NCI-H2081 treated with DMSO at 0.1 percent for 48 hours (cell line): ENCODE results near the gene ADAMTS13.

Experiments
- DNase-seq: peaks from one replicate; lab custom pipeline; 2025; lab: John Stamatoyannopoulos, UW

ADAMTS13 gene

DNA sequence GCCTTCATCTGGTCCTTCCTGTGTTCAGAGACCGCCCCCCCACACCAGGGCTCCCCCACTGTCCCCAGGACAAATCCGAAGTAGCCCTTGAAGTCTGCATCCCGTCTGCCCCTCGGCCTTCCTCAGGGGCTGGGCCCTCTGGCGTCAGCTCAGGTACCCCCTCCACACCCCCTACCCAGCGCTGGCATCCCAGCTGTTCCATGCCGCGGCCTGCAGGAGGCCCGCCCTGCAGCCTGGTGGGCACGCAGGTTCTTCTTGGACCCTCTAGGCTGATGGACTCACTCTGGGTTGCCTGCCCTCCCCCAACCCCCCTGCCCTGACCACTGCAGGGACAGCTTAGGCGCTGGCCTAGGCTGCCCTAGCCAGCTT, 50.1 kb downstream of the ADAMTS13 start:
- DNase-seq: no peak

DNA sequence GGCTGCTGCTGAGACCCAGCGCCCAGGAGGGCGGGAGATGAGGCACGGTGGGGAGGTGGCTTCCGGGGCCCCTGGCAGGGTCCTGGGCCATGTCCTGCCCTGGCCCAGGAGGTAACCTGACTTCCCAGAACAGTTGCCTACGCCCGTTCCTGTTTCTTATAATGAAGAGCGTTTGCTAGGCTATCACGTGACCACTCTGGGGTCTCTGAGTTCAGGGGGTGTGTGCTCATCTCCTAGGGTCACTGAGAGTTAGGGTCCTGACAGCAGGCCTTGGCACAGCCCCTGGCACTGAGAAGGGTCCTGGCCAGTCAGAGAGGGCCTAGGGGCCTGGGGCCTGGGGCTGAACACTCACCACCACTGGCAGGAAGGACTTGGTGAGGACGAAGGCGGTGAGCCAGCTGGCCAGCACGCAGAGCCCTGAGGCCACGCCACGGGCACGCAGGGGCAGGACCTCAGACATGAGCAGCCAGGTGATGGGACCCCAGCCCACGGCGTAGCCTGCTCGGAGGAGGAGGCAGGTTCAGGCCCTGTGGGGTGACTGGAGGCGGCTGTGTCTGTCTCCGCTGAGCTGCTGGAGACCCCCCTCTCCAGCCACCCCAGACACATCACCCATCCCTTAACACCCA, 50.7 kb downstream of the ADAMTS13 start:
- DNase-seq: no peak

DNA sequence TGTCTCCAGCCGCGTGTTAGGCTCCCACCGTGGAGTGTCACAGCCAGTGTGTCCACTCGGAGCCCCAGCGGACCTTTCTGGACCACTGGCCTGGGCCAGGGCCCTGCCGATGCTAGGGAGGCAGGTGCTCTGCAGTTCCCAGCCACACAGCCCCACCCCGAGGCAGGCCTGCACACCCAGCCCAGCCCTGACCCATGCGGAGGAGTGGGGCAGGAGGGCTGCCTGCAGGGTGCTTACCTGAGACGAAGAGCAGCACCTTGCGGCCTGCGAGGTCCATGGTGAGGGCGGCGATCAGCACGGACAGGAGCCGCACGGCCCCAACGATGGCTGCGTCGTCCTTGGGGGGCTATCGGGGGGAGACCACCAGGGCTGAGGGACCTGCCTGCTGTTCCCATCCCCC, 51.6 kb downstream of the ADAMTS13 start:
- no peak for DNase-seq

DNA sequence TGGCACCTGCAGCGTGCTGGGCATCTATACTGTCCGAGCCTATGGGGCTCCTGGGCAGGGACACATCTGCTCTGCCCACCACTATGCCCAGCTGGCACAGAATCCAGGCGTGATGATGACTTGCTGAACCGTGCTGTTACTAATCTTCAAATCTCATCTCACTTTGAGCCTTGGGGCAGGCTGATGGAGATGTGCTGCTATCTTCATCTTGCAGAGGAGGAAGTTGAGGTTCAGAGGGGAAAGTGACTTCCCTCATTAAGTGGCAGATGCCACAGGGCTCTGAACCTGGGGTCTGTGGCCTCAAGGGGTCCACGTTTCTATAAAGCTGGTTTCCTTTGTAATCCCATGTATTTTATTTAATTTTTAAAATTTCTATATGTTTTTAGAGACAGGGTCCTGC, 52.0 kb downstream of the ADAMTS13 start:
- DNase-seq: no peak

- no peak for DNase-seq
These were observed 52.7 kb downstream of the ADAMTS13 start for GRCh38 chr9:133474853-133475252.

DNA sequence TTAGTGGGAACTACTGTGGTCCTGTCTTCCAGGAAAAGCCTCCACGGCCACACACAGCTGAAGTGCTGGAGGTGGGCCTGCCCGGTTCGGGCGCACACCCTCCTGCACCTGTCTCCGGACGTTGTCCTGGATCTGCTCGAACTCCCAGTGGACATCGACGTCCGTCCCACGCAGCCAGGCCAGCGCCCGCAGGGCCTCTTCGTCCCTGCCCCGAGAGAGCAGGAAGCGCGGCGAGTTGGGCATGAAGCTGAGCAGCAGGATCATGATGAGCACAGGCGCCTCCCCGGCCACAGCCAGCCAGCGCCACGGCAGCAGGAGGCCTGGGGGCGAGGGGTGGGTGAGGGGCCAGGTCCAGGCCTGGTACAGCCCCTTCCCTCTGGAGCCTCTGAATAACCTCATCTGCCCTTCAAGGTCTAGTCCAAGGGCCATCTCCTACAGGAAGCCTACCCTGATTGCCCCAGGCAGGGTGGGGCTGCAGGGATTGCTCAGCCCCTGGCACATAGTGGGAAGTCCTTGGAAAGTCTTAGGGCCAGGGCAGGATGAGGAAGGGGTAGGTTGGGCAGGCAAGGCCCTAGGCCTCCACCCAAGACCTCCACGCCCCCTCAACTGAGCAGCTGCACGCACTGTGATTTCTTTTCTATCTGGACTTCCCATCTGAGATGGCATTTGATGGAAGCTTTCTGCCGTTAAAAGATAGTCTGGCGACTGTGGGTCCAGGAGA, 53.3 kb downstream of the ADAMTS13 start:
- DNase-seq: no peak

DNA sequence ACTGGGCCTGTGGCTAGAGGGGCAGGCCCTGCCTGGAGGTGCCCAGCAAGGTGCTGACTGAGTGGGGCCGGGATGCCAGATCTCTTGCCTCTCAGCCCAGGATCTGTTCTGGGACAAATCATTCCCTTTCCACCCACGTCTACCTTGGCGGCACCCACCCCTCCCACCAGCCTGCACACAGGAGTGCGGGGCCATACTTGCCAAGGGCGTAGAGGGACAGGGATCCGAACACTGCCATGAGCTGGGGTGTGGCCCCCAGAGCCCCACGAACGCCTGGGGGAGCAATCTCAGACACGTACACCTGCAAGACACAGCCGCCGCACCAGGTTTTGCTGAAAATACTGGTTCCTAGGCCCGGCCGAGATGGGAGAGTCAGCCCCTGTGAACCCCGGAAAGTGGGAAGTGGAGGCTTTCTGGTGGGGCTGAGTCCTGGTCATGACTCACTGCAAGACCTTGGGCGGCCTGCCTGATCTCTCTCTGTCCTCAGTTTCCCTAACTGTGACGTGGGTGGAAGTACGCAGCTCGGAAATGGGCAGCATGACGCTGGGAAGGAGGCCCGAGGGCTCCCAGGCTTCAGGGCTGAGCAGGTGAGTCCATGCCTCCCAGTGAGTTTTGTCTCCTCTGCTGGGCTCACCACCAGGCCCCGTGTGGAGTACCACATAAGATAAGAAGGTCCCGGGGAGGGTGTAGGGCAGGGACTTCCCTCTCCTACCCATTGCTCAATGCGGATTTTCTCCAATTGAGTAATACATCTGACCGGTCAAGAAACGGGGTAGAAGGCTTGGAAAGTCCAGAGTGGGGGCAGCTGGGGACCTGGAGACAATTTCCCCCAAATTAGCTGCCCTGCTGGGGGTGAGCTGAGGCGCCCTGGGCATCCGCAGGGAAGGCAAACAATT, 54.1 kb downstream of the ADAMTS13 start:
- DNase-seq: no peak

GRCh38 chr9:133476941-133477340, 54.8 kb downstream of the ADAMTS13 start:
- DNase-seq: no peak

DNA sequence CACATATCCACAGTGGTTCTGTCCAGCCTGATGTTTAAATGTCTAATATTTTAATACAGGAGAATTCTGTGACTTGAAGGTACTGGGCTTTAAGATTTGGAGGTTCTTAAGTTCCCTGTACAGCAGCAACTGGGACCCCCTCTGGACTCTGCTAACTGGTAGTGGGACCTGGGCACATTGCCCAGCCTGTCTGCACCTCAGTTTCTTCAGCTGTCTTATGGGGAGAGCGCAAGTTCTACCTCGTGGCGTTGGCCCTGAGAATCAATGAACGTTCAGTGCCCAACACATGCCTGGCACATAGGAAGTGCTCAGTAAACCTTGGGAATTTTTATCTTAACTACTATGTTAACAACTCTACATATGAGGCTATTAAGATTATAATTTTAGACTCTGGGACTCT, 55.3 kb downstream of the ADAMTS13 start:
- DNase-seq: no peak

DNA sequence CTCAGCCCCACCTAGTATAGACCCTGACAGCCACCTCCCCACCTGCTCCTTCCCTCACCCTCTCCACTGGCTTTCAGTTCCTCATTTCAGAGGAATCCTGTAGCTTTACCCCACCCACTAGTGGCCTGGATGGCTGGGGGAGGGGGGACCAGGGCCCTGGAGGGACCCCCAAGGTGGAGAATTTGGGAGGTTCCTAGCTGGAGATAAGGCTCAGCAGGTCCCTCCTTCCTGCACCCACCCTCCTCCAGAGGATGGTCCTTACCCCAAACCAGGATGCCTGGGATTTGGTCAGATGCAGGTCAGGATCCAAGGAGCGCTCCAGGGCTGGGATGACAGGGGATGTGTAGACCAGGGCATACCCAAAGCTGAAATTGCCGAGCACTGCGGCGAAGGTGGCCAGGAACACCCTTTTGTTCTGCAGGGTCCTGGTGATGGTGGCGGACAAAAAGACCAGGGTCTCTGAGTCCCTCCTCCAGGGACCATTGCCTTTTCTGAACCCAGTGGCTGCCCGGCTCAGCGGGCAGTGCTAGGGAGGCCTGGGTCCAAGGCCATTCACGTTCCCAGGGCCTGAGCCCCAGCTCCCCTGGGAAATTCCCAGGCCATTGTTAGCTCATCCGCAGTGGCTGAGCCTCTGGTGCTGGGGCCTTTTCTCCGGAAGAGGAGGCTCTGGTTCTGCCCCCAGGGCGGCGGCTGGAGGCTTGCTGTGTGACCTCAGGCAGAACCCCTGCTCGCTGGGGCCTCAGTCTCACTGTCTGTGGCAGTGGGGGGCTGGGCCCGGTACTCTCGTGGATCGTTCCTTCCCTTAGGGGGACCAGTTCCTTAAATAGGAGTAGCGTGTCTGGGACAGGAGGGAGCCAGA, 56.1 kb downstream of the ADAMTS13 start:
- DNase-seq: no peak

DNA sequence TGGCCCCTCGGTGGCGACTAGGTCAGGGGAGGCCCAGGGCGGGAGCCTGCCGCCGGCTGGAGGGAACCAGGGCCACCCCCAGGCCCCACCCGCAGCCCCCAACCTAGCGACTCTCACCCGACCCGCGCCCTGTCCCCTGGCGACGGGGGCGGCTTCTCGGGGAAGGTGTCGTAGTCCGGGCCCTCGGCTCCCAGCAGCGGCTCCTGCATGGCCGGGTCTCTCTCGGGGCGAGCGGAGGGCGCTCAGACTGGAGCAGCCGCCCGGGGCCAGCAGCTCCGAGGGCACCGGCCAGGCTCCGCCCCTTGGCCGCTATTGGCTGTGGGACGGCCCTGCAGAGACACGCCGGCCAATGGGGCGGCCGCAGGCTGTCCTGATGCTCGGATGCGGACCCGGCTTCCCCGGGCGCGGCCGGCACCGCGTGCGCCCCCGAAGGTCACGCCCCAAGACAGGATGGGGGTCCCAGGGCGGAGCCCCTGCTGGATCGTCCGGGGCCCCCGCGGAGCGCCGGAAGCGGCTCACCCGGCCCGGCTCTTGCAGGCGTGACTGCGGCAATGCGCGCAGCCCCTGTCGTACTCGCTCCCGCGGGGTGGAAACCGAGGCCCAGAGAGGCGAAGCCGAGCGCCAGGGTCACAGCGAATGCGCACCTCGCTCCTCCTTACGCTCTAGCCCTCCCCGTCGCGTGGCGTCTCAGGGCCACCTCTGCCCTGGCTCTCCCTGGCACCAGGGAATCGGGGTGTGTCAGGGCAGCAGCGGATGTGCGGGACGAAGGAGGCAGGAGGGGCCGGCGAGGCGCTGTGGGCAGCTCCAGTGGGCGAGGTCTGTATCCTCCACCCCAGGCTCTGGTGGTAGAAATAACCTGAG, 56.9 kb downstream of the ADAMTS13 start, which contains the start of gene SLC2A6:
SLC2A6 (minus strand) TSS at position 249 of the 861 bp plus-strand sequence; CDS start at position 209, 40 bp downstream.
- DNase-seq: peak; percentile 48

GRCh38 chr9:133483611-133484010, 61.4 kb downstream of the ADAMTS13 start:
- DNase-seq: no peak

GRCh38 chr9:133484671-133485437, 62.7 kb downstream of the ADAMTS13 start:
- DNase-seq: no peak

DNA sequence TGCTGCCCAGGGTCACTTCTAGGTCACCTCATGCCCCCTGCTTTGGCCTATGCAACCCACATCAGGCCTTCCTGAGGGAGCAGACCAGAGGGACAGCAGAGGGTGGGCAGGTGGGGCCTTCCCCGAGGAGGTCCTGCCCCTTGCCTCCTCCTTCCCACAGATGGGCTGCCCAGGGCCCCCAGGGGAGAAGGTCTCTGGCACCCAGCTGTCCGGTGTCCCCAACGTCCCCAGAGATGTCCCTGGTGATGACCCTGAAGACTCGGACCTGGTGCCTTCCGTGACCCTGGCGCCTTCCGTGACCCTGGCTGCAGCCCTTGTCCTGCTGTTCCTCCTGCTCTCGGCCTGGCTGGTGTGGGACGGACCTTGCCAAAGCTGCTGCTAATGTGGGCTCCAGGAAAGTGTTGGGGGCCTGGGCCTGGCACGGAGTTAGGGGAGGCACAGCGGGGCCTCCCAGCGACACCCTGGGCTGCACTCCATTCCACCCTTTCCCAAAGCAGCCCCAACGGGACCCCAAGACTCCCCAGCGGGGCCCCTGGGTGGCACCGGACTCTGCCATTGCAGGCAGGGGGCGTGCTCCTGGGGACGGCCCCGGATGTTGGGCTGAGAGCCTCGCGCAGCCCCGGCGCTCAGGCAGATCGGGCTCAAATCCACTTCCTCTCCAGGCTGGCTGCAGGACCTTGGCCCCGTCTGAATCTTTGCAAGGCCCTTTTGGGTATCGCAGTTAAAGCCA, 63.5 kb downstream of the ADAMTS13 start:
- no peak for DNase-seq

- no peak for DNase-seq
These were observed 65.2 kb downstream of the ADAMTS13 start for GRCh38 chr9:133487331-133487725.

DNA sequence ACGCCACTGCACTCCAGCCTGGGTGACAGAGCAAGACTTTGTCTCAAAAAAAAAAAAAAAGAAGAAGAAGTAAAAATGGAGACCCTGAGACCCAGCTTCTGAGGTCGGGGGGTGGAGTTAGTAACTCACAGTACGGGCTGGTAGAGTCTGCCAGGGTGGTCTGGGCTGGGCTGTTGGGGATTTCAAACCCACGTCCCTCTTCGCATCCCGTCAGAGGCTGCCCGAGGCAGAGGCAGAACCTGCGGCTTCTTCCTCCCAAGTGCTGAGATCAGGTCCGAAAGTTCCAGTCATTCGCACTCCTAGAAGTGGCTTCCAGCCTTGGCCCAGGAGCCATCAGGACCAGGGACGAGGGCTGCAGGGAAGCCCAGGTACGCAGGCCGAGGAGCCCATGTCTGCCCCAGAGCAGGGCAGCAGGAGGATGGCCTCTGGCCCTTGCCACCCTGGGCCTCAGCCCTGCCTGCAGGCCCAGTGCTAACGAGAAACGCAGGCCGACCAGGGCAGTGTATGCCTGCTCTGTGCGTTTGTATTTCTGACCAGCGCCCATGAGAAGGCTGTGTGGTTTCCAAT, 66.6 kb downstream of the ADAMTS13 start:
- DNase-seq: no peak

DNA sequence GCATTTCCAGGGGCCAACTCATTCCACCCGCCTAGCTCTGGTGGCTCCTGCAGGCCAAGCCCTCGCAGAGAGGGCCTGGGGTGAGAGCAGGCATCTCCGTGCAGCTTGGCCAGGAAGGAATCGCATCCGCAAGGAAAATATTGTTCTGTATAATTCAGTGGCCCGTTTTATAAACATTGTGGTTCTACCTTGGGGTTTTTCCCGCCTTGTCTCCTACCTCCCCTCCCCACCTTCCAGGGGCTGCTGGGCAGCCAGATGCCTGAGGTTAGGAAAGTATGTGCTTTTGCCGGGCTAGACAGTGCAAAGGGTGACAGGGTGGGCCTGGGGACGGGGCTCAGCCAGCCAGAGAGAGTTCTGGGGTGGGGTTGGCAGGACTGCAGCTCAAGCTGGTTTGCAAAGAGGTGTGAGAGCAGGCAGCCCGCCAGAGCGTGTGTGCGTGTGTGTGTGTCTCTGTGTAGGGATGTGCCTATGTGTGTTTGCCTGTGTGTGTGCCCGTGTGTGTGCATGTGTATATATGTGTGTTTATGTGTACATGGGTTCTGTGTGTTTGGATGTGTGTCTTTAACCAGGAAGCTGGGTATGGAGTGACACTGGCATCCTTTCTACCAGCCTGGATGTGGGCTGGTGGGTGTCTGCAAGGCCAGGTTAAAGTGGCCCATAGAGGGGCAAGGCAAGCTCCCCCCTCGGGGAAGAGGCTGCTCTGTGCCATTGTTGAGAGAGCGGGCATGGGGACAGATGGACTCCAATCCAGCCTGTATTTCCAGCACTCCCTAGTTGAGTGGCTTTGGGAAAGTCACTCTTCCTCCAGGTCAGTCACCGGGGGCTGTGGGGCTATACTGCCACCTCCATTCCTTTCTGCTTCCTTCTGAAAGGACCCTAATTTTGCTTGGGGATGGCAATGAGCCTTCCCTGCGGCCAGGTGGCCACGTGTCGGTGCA, 67.4 kb downstream of the ADAMTS13 start:
- no peak for DNase-seq

DNA sequence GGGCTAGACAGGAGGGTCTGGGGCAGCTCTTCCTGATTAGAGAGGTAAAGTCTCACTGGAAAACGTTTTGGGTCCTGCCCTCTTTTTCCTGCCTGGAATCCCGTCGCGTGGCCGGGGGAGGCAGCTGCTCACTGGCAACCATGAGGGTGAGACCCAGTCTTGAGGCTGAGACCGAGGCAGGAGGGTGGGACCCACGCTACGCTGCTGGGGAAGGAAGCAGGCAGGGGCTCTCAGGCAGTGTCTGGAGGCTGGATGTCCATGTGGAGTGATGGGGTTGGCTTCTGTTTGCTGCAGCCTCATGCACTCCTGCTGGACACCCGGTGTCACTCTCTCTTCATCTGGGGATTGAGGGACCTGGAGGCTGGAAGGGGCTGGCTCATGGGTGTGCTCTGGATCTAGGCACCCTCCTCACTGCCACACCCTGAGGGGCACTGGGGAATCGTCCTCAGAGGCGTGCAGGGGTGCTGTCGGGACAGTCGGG, 68.1 kb downstream of the ADAMTS13 start:
- no peak for DNase-seq
